Measurements from ENCODE around the gene BMPR2.

BMPR2 gene

GRCh38 chr2:202514732-202515131 lies 138.6 kb downstream of the BMPR2 start:
- TF ChIP-seq TCF12 (IDR thresholded peaks at IDR 0.05; ENCODE audit: low read depth) (no peak), CEBPB (IDR thresholded peaks at IDR 0.05) (no peak), MAX (IDR thresholded peaks at IDR 0.05) (no peak), FOXM1 (IDR thresholded peaks at IDR 0.05; ENCODE audit: borderline replicate concordance, low read depth) (no peak), USF1 (IDR thresholded peaks at IDR 0.05) (no peak), TAF1 (IDR thresholded peaks at IDR 0.05; ENCODE audit: low read depth) (no peak), REST (IDR thresholded peaks at IDR 0.05; ENCODE audit: low read depth) (no peak), NFIC (IDR thresholded peaks at IDR 0.05) (no peak), RAD21 (IDR thresholded peaks at IDR 0.05; ENCODE audit: low read depth) (no peak), CREB1 (IDR thresholded peaks at IDR 0.05; ENCODE audit: low read depth) (no peak)

GRCh38 chr2:202519453-202519852 lies 143.3 kb downstream of the BMPR2 start:
- TF ChIP-seq EP300 (IDR thresholded peaks at IDR 0.05; ENCODE audit: borderline replicate concordance): no peak
- TF ChIP-seq ZBTB7A (IDR thresholded peaks at IDR 0.05; ENCODE audit: low read depth): no peak

- TF ChIP-seq CREB1 (IDR thresholded peaks at IDR 0.05; ENCODE audit: low read depth): no peak
- no peak for TF ChIP-seq TEAD4 (IDR thresholded peaks at IDR 0.05)
- no peak for TF ChIP-seq TCF12 (IDR thresholded peaks at IDR 0.05; ENCODE audit: low read depth)
These were observed 145.3 kb downstream of the BMPR2 start for GRCh38 chr2:202521470-202521869.

GRCh38 chr2:202529389-202529788 lies 153.3 kb downstream of the BMPR2 start:
- TF ChIP-seq EGR1 (IDR thresholded peaks at IDR 0.05): no peak
- TF ChIP-seq TEAD4 (IDR thresholded peaks at IDR 0.05): no peak
- no peak for TF ChIP-seq REST (IDR thresholded peaks at IDR 0.05; ENCODE audit: low read depth)
- TF ChIP-seq NFIC (IDR thresholded peaks at IDR 0.05): no peak
- TF ChIP-seq EP300 (IDR thresholded peaks at IDR 0.05; ENCODE audit: borderline replicate concordance): no peak

GRCh38 chr2:202530038-202530437 lies 153.9 kb downstream of the BMPR2 start:
- TF ChIP-seq EGR1 (IDR thresholded peaks at IDR 0.05) (no peak), FOXM1 (IDR thresholded peaks at IDR 0.05; ENCODE audit: borderline replicate concordance, low read depth) (no peak), REST (IDR thresholded peaks at IDR 0.05; ENCODE audit: low read depth) (no peak)

GRCh38 chr2:202541137-202541536 lies 165.0 kb downstream of the BMPR2 start:
- no peak for TF ChIP-seq TCF12 (IDR thresholded peaks at IDR 0.05; ENCODE audit: low read depth)
- no peak for TF ChIP-seq ZBTB7A (IDR thresholded peaks at IDR 0.05; ENCODE audit: low read depth)
- TF ChIP-seq NFIC (IDR thresholded peaks at IDR 0.05): no peak
- TF ChIP-seq YY1 (IDR thresholded peaks at IDR 0.05; ENCODE audit: low read depth): no peak
- no peak for TF ChIP-seq TAF1 (IDR thresholded peaks at IDR 0.05; ENCODE audit: low read depth)
- no peak for TF ChIP-seq RAD21 (IDR thresholded peaks at IDR 0.05; ENCODE audit: low read depth)
- no peak for TF ChIP-seq CEBPB (IDR thresholded peaks at IDR 0.05)
- TF ChIP-seq USF1 (IDR thresholded peaks at IDR 0.05): no peak
- TF ChIP-seq CREB1 (IDR thresholded peaks at IDR 0.05; ENCODE audit: low read depth): no peak
- TF ChIP-seq EGR1 (IDR thresholded peaks at IDR 0.05): no peak
- no peak for TF ChIP-seq MAX (IDR thresholded peaks at IDR 0.05)
- TF ChIP-seq EP300 (IDR thresholded peaks at IDR 0.05; ENCODE audit: borderline replicate concordance): no peak
- TF ChIP-seq REST (IDR thresholded peaks at IDR 0.05; ENCODE audit: low read depth): no peak

All from Ishikawa (cell line).